22Rv1 (cell line): ENCODE results near the gene C1QTNF9B.
"Not testable (repeated sequence)": the region's sequence is repeated elsewhere in the genome, so short reads cannot be mapped to it uniquely, and the experiment has no call there.

ENCODE experiments used
- H3K27ac ChIP-seq: fragments of 450-650 bp; 2 replicates; pipeline ENCODE4 v1.5.1; 2017
- CTCF ChIP-seq: fragments of 450-650 bp; IDR thresholded peaks from 2 replicates; pipeline ENCODE4 v1.5.1; 2017; ENCODE audit warnings: mild to moderate bottlenecking
- ZFX ChIP-seq: fragments of 450-650 bp; IDR thresholded peaks from 2 replicates; pipeline ENCODE4 v1.6.1; 2017; ENCODE audit warnings: antibody characterized with exemption, borderline replicate concordance

The C1QTNF9B gene

GRCh38 chr13:23889615-23890607 lies 7.4 kb downstream of the C1QTNF9B start:
- TF ChIP-seq CTCF (peak; percentile 52), ZFX (no peak)

GRCh38 chr13:23888658-23889614 lies 8.4 kb downstream of the C1QTNF9B start, which contains the start of gene MIPEP:
Gene MIPEP (minus strand): TSS chr13:23889400. CDS start chr13:23889320, 80 bp downstream.
- TF ChIP-seq CTCF (peak; percentile 90), ZFX (no peak)
- peak within 1 kb of the TSS; percentile 88 for H3K27ac ChIP-seq

More at GRCh38 chr13:23889615-23890607, 7.4 kb downstream of the C1QTNF9B start:
- peak overlapping the region; percentile 88 for H3K27ac ChIP-seq

GRCh38 chr13:23884361-23884760 lies 12.9 kb downstream of the C1QTNF9B start:
- not testable (repeated sequence) for H3K27ac ChIP-seq

GRCh38 chr13:23883255-23883654 lies 14.0 kb downstream of the C1QTNF9B start:
- TF ChIP-seq ZFX = no peak
- no peak for TF ChIP-seq CTCF
- H3K27ac ChIP-seq = no peak overlapping the region

GRCh38 chr13:23881402-23881800 lies 15.9 kb downstream of the C1QTNF9B start:
- H3K27ac ChIP-seq = not testable (repeated sequence)

GRCh38 chr13:23880493-23881401 lies 16.6 kb downstream of the C1QTNF9B start:
- H3K27ac ChIP-seq = not testable (repeated sequence)

GRCh38 chr13:23877286-23877685 lies 20.0 kb downstream of the C1QTNF9B start:
- TF ChIP-seq ZFX (no peak), CTCF (no peak)
- H3K27ac ChIP-seq = no peak overlapping the region

GRCh38 chr13:23876265-23876664 lies 21.0 kb downstream of the C1QTNF9B start:
- TF ChIP-seq ZFX (no peak), CTCF (peak; percentile 61)
- H3K27ac ChIP-seq = no peak overlapping the region
